GM18867 (cell line): Measurements from ENCODE around the gene LUM.
"Not testable (repeated sequence)": the region's sequence is repeated elsewhere in the genome, so short reads cannot be mapped to it uniquely, and the experiment has no call there.

Experiments used
- ATAC-seq: cut with Tn5 transposase; IDR thresholded peaks from one replicate; pipeline ENCODE4 v1.9.1; 2021; ENCODE audit warnings: mild to moderate bottlenecking, moderate library complexity; ENCODE audit not compliant: unreplicated experiment

The LUM gene

GRCh38 chr12:91109581-91110310 lies 1.5 kb downstream of the LUM start:
- ATAC-seq: no peak

- ATAC-seq: peak; percentile 72
These were observed 2.1 kb downstream of the LUM start for GRCh38 chr12:91109148-91109564.

GRCh38 chr12:91108196-91108755 lies 3.0 kb downstream of the LUM start:
- no peak for ATAC-seq

- ATAC-seq: no peak
These were observed 5.0 kb downstream of the LUM start for GRCh38 chr12:91106283-91106682.

- ATAC-seq: no peak
These were observed 5.5 kb downstream of the LUM start for GRCh38 chr12:91105807-91106206.

- peak; percentile 90 for ATAC-seq
These were observed 6.4 kb downstream of the LUM start for GRCh38 chr12:91104812-91105466.

- ATAC-seq: no peak
These were observed 7.7 kb downstream of the LUM start for GRCh38 chr12:91103624-91104023.

- no peak for ATAC-seq
These were observed 8.2 kb downstream of the LUM start for GRCh38 chr12:91103101-91103500.

- no peak for ATAC-seq
These were observed 10.4 kb downstream of the LUM start for GRCh38 chr12:91100906-91101305.

GRCh38 chr12:91099836-91100235 lies 11.5 kb downstream of the LUM start:
- no peak for ATAC-seq

- no peak for ATAC-seq
These were observed 12.0 kb downstream of the LUM start for GRCh38 chr12:91099341-91099740.

GRCh38 chr12:91098941-91099340 lies 12.4 kb downstream of the LUM start:
- no peak for ATAC-seq

- no peak for ATAC-seq
These were observed 12.8 kb downstream of the LUM start for GRCh38 chr12:91098461-91098860.

GRCh38 chr12:91094957-91095356 lies 16.3 kb downstream of the LUM start:
- no peak for ATAC-seq

- ATAC-seq: no peak
These were observed 17.1 kb downstream of the LUM start for GRCh38 chr12:91094032-91094662.

GRCh38 chr12:91093341-91093740 lies 18.0 kb downstream of the LUM start:
- no peak for ATAC-seq

- no peak for ATAC-seq
These were observed 19.2 kb downstream of the LUM start for GRCh38 chr12:91091916-91092715.

GRCh38 chr12:91089953-91090352 lies 21.3 kb downstream of the LUM start:
- not testable (repeated sequence) for ATAC-seq

- no peak for ATAC-seq
These were observed 31.3 kb downstream of the LUM start for GRCh38 chr12:91080041-91080440.

- ATAC-seq: no peak
These were observed 32.8 kb downstream of the LUM start for GRCh38 chr12:91078501-91078900.
